GM12878 (cell line): ENCODE data around the gene KDM2A. TPM values are rescaled to one million over a fixed set of nuclear protein-coding genes. Genes with fewer than 3 reads are reported as not detected.

ENCODE experiments used
- ATAC-seq: fragments of 200-7000 bp; cut with Tn5 transposase; 3 replicates; pipeline ENCODE4 v1.9.1; 2020; ENCODE audit warnings: mild to moderate bottlenecking, moderate library complexity
- BruUV-seq: library from RNA; stranded (reverse); fragments of 400-500 nt; replicated peaks from 2 replicates; lab custom pipeline; 2021; lab: Mats Ljungman, UMichigan
- CTCF ChIA-PET: fragments of 300-600 bp; sonication (Branson Sonifier 250); formaldehyde crosslinking; extraction: SDS; loops from one replicate; lab custom pipeline; 2021; ENCODE audit warnings: inconsistent platforms; lab: Yijun Ruan, JAX
- POLR2A ChIA-PET: fragments of 350-600 bp; formaldehyde crosslinking; extraction: SDS; loops from one replicate; lab custom pipeline; 2021; ENCODE audit warnings: inconsistent platforms; lab: Charles Lee
- RAD21 ChIA-PET: fragments of 300-600 bp; sonication (Branson Sonifier 250); formaldehyde crosslinking; loops from one replicate; lab custom pipeline; 2023; ENCODE audit warnings: antibody characterized with exemption; ENCODE audit not compliant: unreplicated experiment; lab: Charles Lee
- SMC1A ChIA-PET: fragments of 300-600 bp; sonication (Branson Sonifier 250); formaldehyde crosslinking; loops from one replicate; lab custom pipeline; 2023; ENCODE audit not compliant: unreplicated experiment, uncharacterized antibody; lab: Charles Lee
- DNase-seq: peaks from one replicate; pipeline ENCODE4 v3.0.0-alpha.2; 2011; ENCODE audit warnings: low read depth, low spot score
- FAIRE-seq: peaks from 3 replicates; lab custom pipeline; 2011; peaks lifted over from hg19 to GRCh38; lab: Jason Lieb, UNC
- H2AFZ ChIP-seq: 2 replicates; pipeline ENCODE4 v1.6.0; 2011; ENCODE audit warnings: low read depth, low read length, control low read depth; ENCODE audit not compliant: control insufficient read depth
- H3K27ac ChIP-seq: 2 replicates; pipeline ENCODE4 v1.5.1; 2011; ENCODE audit warnings: control low read depth; ENCODE audit not compliant: control insufficient read depth, insufficient read depth
- H3K27me3 ChIP-seq, 2 experiments: replicated peaks in 1 of 2; 2 replicates each; pipeline versions ENCODE4 v1.6.0 to v1.6.1; 2011; ENCODE audit warnings: low read length in 1 of 2; ENCODE audit not compliant: control insufficient read depth in 2 of 2, insufficient read depth in 2 of 2
- H3K36me3 ChIP-seq, 2 experiments: 2 replicates each; pipeline ENCODE4 v1.5.1; 2011; ENCODE audit warnings: low read length in 1 of 2; ENCODE audit not compliant: control insufficient read depth in 2 of 2, insufficient read depth in 2 of 2
- H3K4me1 ChIP-seq: 2 replicates; pipeline ENCODE4 v1.6.1; 2011; ENCODE audit warnings: mild to moderate bottlenecking, low read length, moderate library complexity, mixed read lengths; ENCODE audit not compliant: control insufficient read depth, insufficient read depth
- H3K4me2 ChIP-seq: 2 replicates; pipeline ENCODE4 v1.6.0; 2011; ENCODE audit warnings: control low read depth; ENCODE audit not compliant: control insufficient read depth, insufficient read depth
- H3K4me3 ChIP-seq: fragments of 200-600 bp; sonication (generic); 2 replicates; pipeline ENCODE4 v1.5.1; 2016
- H3K79me2 ChIP-seq: 2 replicates; pipeline ENCODE4 v1.6.0; 2011; ENCODE audit warnings: low read length; ENCODE audit not compliant: control insufficient read depth, insufficient read depth
- H3K9ac ChIP-seq: 2 replicates; pipeline ENCODE4 v1.8.0; 2011; ENCODE audit warnings: low read length, control low read depth, mixed read lengths; ENCODE audit not compliant: control insufficient read depth, insufficient read depth
- H3K9me3 ChIP-seq: replicated peaks from 3 replicates; pipeline ENCODE4 v1.5.1; 2011; ENCODE audit warnings: mild to moderate bottlenecking, low read length; ENCODE audit not compliant: control insufficient read depth, insufficient read depth
- H4K20me1 ChIP-seq: 2 replicates; pipeline ENCODE4 v1.6.0; 2011; ENCODE audit not compliant: control insufficient read depth, insufficient read depth
- GABPA ChIP-seq: IDR thresholded peaks from 2 replicates; pipeline ENCODE4 v1.6.1; 2014; ENCODE audit warnings: antibody characterized with exemption, low read depth, mild to moderate bottlenecking, inconsistent platforms
- MEF2B ChIP-seq: fragments of 450-650 bp; IDR thresholded peaks from 2 replicates; pipeline ENCODE4 v1.6.1; 2018; ENCODE audit warnings: mild to moderate bottlenecking, moderate library complexity; ENCODE audit not compliant: partially characterized antibody, poor library complexity, severe bottlenecking
- MXI1 ChIP-seq: fragments of 150-350 bp; IDR thresholded peaks from 2 replicates; pipeline ENCODE4 v1.6.1; 2011; ENCODE audit warnings: low read depth, mild to moderate bottlenecking, inconsistent platforms, low read length, improper control_type of control experiment
- NR2C2 ChIP-seq: IDR thresholded peaks from 2 replicates; pipeline ENCODE4 v1.6.1; 2011; ENCODE audit warnings: borderline replicate concordance, low read depth; ENCODE audit not compliant: control insufficient read depth, insufficient read length
- POLR2A ChIP-seq: IDR thresholded peaks from 2 replicates; pipeline ENCODE4 v1.6.1; 2011; ENCODE audit warnings: low read depth, mild to moderate bottlenecking, low read length
- REST ChIP-seq: IDR thresholded peaks from 2 replicates; pipeline ENCODE4 v1.6.1; 2012; ENCODE audit warnings: mild to moderate bottlenecking, low read depth, low read length
- ZSCAN29 ChIP-seq: fragments of 450-650 bp; IDR thresholded peaks from 2 replicates; pipeline ENCODE4 v1.6.1; 2017; ENCODE audit warnings: mild to moderate bottlenecking, moderate library complexity
- WGBS: methylation state at CpG from one replicate; pipeline ENCODE4 v1.1.6; 2016; ENCODE audit warnings: low lambda C conversion rate; ENCODE audit not compliant: insufficient replicate concordance, insufficient coverage; ENCODE audit errors: missing lambda C conversion rate; 5-methylcytosine and 5-hydroxymethylcytosine counted together
- in situ Hi-C: fragments of 300-500 bp; cut with MboI; formaldehyde crosslinking; loops from 9 replicates; pipeline ENCODE4 v1.14.3; 2018; ENCODE audit warnings: mixed read lengths
- intact Hi-C: fragments of 100-400 bp; cut with micrococcal nuclease; formaldehyde crosslinking; loops from one replicate; pipeline ENCODE4 v1.14.2; 2022; ENCODE audit not compliant: unreplicated experiment
- polyA plus RNA-seq, 11 experiments: library from polyadenylated mRNA; depleted of rRNA in 4 of 11; unstranded in 6 of 11; stranded (reverse) in 5 of 11; fragments of >200 nt; fragmentation: Nextera tagmentation in 4 of 11; fragmentation: Illumina TruSeq in 1 of 11; extraction: Ambion mirVana in 4 of 11; extraction: Trizol in 1 of 11; gene quantifications; 1 replicate in 1 of 11; 2 replicates in 10 of 11; pipeline versions ENCODE4 v1.2.1 to v1.2.3, GENCODE V29; 2011 to 2016; ENCODE audit warnings: inconsistent platforms in 2 of 11, missing spikeins in 2 of 11, low read depth in 1 of 11
- total RNA-seq, 4 experiments: library from RNA; depleted of rRNA in 3 of 4; stranded (reverse); fragments of >200 nt in 3 of 4; fragmentation: Illumina TruSeq in 1 of 4; extraction: Trizol in 1 of 4; gene quantifications; 2 replicates each; pipeline versions ENCODE4 v1.2.1 to v1.2.3, GENCODE V29; 2013 to 2021

The KDM2A gene
- total and polyA plus RNA-seq, 10 of the 15 experiments (the other 5 are each of a cell fraction or from before 2014, with no cell fraction given), result 10.5 to 69.3 (median 41.6) TPM

- no peaks in the 10 kb centered on the region for H3K27me3 ChIP-seq
- H4K20me1 ChIP-seq, result no peaks in the 10 kb centered on the region
- no peak overlapping the region for H3K27ac ChIP-seq
- ChIA-PET SMC1A (no interaction called here), CTCF (interaction anchor here (0.6 to 1.2 kb wide), 3 partner anchors 14 to 220 kb away, joined by 3 to 8 read pairs (median 3); no protein-coding TSS in a partner anchor), RAD21 (no interaction called here), POLR2A (interaction anchor here (0.6 kb wide), 1 partner anchor 11 kb away, joined by 7 read pairs; no protein-coding TSS in a partner anchor)
- no peaks in the 10 kb centered on the region for H3K79me2 ChIP-seq
- H3K9me3 ChIP-seq, result no peaks in the 10 kb centered on the region
- WGBS, result 78% methylated on average over 20 of the region's 23 CpGs
- intact Hi-C loops (no loop called here), in situ Hi-C loops (no loop called here)
- H3K36me3 ChIP-seq, result peaks cover 0 to 22% of the 10 kb centered on the region in 2 experiments; a peak in 2 of 4 replicates
- H3K4me3 ChIP-seq, result no peak overlapping the region
- DNase-seq, result no peak
- no peak for FAIRE-seq
- no peak overlapping the region for H2AFZ ChIP-seq
- H3K9ac ChIP-seq, result no peak overlapping the region
- H3K4me1 ChIP-seq, result no peaks in the 10 kb centered on the region
- TF ChIP-seq MEF2B (no peak), NR2C2 (no peak), MXI1 (no peak), REST (no peak), GABPA (no peak), ZSCAN29 (no peak), POLR2A (peak; percentile 55)
- no TSS peak for BruUV-seq
- H3K4me2 ChIP-seq, result no peak overlapping the region
- no peak for ATAC-seq
These were observed 183.6 kb downstream of the KDM2A start for GRCh38 chr11:67302571-67303131.
